SK-N-SH (cell line): ENCODE results near the gene LSM4. TPM values are rescaled to one million over a fixed set of nuclear protein-coding genes. Genes with fewer than 3 reads are reported as not detected.
A peak's percentile ranks its signal among the peaks of the same experiment; 100 is the strongest.
"Not testable (repeated sequence)": the region's sequence is repeated elsewhere in the genome, so short reads cannot be mapped to it uniquely, and the experiment has no call there.

Source experiments
- CTCF ChIA-PET: fragments of 300-600, 350-600 bp; formaldehyde crosslinking; extraction: SDS; loops from one replicate; lab custom pipeline; 2021; lab: Yijun Ruan, JAX
- POLR2A ChIA-PET: fragments of 350-600 bp; sonication (Branson Sonifier 250); formaldehyde crosslinking; extraction: SDS; loops from one replicate; lab custom pipeline; 2020; ENCODE audit warnings: antibody characterized with exemption, inconsistent platforms; lab: Yijun Ruan, JAX
- DNase-seq: peaks from one replicate; pipeline ENCODE4 v3.0.0; 2012
- H2AFZ ChIP-seq: fragments of 200-600 bp; sonication (generic); 2 replicates; pipeline ENCODE4 v1.8.1; 2016; ENCODE audit warnings: antibody characterized with exemption, mild to moderate bottlenecking, low read depth
- H3F3A ChIP-seq: fragments of 200-600 bp; sonication (generic); replicated peaks from 2 replicates; pipeline ENCODE3; 2016; ENCODE audit warnings: antibody characterized with exemption, mild to moderate bottlenecking; ENCODE audit not compliant: insufficient read depth
- H3K27ac ChIP-seq, 2 experiments: fragments of 200-500 bp in 1 of 2; fragments of 200-600 bp in 1 of 2; sonication (Bioruptor generic) in 1 of 2; sonication (generic), shearing (Covaris generic) in 1 of 2; 2 replicates each; pipeline versions ENCODE4 v1.5.1 to v1.6.1; 2014 to 2016; ENCODE audit warnings: low read depth in 2 of 2, inconsistent platforms in 1 of 2, low read length in 1 of 2, mild to moderate bottlenecking in 1 of 2, mixed read lengths in 1 of 2
- H3K27me3 ChIP-seq: fragments of 200-600 bp; sonication (generic), shearing (Covaris generic); 2 replicates; pipeline ENCODE4 v1.6.1; 2016; ENCODE audit warnings: mixed run types; ENCODE audit not compliant: insufficient read depth
- H3K36me3 ChIP-seq, 2 experiments: fragments of 200-500 bp in 1 of 2; fragments of 200-600 bp in 1 of 2; sonication (Bioruptor generic) in 1 of 2; sonication (generic) in 1 of 2; replicated peaks in 1 of 2; 2 replicates each; pipeline versions ENCODE3 to v1.5.1; 2014 to 2016; ENCODE audit warnings: low read length in 1 of 2, mild to moderate bottlenecking in 1 of 2; ENCODE audit not compliant: insufficient read depth in 2 of 2, control insufficient read depth in 1 of 2
- H3K4me1 ChIP-seq, 2 experiments: fragments of 200-500 bp in 1 of 2; fragments of 200-600 bp in 1 of 2; sonication (Bioruptor generic) in 1 of 2; sonication (generic), shearing (Covaris generic) in 1 of 2; 2 replicates each; pipeline versions ENCODE4 v1.5.1 to v1.6.1; 2014 to 2016; ENCODE audit warnings: low read depth in 1 of 2, low read length in 1 of 2, mixed run types in 1 of 2; ENCODE audit not compliant: insufficient read depth in 2 of 2, control insufficient read depth in 1 of 2
- H3K4me2 ChIP-seq: fragments of 200-600 bp; sonication (generic), shearing (Covaris generic); 2 replicates; pipeline ENCODE4 v1.6.1; 2017; ENCODE audit warnings: mixed run types
- H3K4me3 ChIP-seq, 2 experiments: fragments of 200-500 bp in 1 of 2; fragments of 200-600 bp in 1 of 2; sonication (Bioruptor generic) in 1 of 2; sonication (generic), shearing (Covaris generic) in 1 of 2; 2 replicates each; pipeline versions ENCODE4 v1.5.1 to v1.8.1; 2014 to 2016; ENCODE audit warnings: low read depth in 2 of 2, inconsistent platforms in 1 of 2, low read length in 1 of 2, mild to moderate bottlenecking in 1 of 2, mixed read lengths in 1 of 2, moderate library complexity in 1 of 2
- H3K79me2 ChIP-seq: fragments of 200-600 bp; sonication (generic); 2 replicates; pipeline ENCODE4 v1.8.1; 2017; ENCODE audit warnings: mild to moderate bottlenecking; ENCODE audit not compliant: insufficient read depth
- H3K9ac ChIP-seq: fragments of 200-600 bp; sonication (generic); 2 replicates; pipeline ENCODE4 v1.6.1; 2017; ENCODE audit warnings: mixed run types
- H3K9me2 ChIP-seq: fragments of 200-600 bp; sonication (generic); 2 replicates; pipeline ENCODE4 v1.6.1; 2017; ENCODE audit warnings: mixed run types
- H3K9me3 ChIP-seq: fragments of 200-600 bp; sonication (generic); 2 replicates; pipeline ENCODE4 v1.6.1; 2017; ENCODE audit warnings: mixed run types, mild to moderate bottlenecking, moderate library complexity
- H4K20me1 ChIP-seq: fragments of 200-600 bp; sonication (generic); 2 replicates; pipeline ENCODE4 v1.6.1; 2017; ENCODE audit warnings: mild to moderate bottlenecking, mixed run types; ENCODE audit not compliant: insufficient read depth
- GATA2 ChIP-seq: sonication (generic); formaldehyde crosslinking; IDR thresholded peaks from 2 replicates; pipeline ENCODE4 v1.5.0; 2020; ENCODE audit warnings: mild to moderate bottlenecking, missing genetic modification reagents
- WGBS: methylation state at CpG from one replicate; pipeline ENCODE4 v1.1.6; 2017; ENCODE audit warnings: low lambda C conversion rate; 5-methylcytosine and 5-hydroxymethylcytosine counted together
- polyA plus RNA-seq, 3 experiments: library from polyadenylated mRNA; depleted of rRNA; stranded (reverse); fragments of >200 nt; gene quantifications; 2 replicates each; pipeline ENCODE4 v1.2.3, GENCODE V29; 2012
- TF ChIP-seq, protein P1 (sequence below): IDR thresholded peaks from 2 replicates; pipeline ENCODE4; 2012
- TF ChIP-seq, protein P2 (sequence below): IDR thresholded peaks from 2 replicates; pipeline ENCODE4 v1.6.1; 2012; ENCODE audit warnings: mild to moderate bottlenecking, low read depth, low read length, moderate library complexity

Gene LSM4
- polyA plus RNA-seq, 1 of the 3 experiments (the other 2 are of a cell fraction) = 277 TPM

DNA sequence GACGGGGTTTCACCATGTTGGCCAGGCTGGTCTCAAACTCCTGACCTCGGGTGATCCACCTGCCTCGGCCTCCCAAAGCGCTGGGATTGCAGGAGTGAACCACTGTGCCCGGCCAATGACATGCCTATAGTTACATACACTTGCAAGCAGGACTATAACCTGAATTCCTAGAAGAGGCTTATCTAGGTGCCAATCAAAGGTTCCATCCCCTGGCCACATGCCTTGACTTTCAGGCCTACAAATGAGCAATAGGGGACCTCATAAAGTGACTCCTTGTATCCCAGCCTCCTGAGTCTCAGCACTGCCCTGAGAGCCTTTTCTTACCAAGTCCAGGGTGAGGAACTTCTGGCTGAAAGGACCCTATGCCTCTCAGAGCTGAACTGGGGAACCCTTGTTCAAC lies 3.9 kb upstream of the LSM4 start:
- no peaks in the 10 kb centered on the region for H3K27me3 ChIP-seq
- POLR2A ChIA-PET = no interaction called here
- H3K27ac ChIP-seq = no peak overlapping the region
- peaks cover 10% of the 10 kb centered on the region for H3K79me2 ChIP-seq
- H3K9me2 ChIP-seq = no peaks in the 10 kb centered on the region
- H3K4me2 ChIP-seq = no peak overlapping the region
- no peak overlapping the region for H3K9ac ChIP-seq
- no peaks in the 10 kb centered on the region for H3K9me3 ChIP-seq
- peaks cover 18% of the 10 kb centered on the region for H3F3A ChIP-seq
- no peaks in the 10 kb centered on the region for H4K20me1 ChIP-seq
- no peak overlapping the region; the same call in 1 of the 2 replicates for H2AFZ ChIP-seq
- H3K36me3 ChIP-seq = no peaks in the 10 kb centered on the region
- WGBS = 73% methylated on average over 3 of the region's 5 CpGs
- DNase-seq = no peak
- H3K4me1 ChIP-seq = peaks cover 18 to 19% of the 10 kb centered on the region in 2 experiments; a peak in 3 of 4 replicates
- no peak overlapping the region for H3K4me3 ChIP-seq
- TF ChIP-seq, protein P1, sequence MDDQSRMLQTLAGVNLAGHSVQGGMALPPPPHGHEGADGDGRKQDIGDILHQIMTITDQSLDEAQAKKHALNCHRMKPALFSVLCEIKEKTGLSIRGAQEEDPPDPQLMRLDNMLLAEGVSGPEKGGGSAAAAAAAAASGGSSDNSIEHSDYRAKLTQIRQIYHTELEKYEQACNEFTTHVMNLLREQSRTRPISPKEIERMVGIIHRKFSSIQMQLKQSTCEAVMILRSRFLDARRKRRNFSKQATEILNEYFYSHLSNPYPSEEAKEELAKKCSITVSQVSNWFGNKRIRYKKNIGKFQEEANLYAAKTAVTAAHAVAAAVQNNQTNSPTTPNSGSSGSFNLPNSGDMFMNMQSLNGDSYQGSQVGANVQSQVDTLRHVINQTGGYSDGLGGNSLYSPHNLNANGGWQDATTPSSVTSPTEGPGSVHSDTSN = no peak
- no peak for TF ChIP-seq GATA2 (CRISPR knock-in tag)
- TF ChIP-seq, protein P2, sequence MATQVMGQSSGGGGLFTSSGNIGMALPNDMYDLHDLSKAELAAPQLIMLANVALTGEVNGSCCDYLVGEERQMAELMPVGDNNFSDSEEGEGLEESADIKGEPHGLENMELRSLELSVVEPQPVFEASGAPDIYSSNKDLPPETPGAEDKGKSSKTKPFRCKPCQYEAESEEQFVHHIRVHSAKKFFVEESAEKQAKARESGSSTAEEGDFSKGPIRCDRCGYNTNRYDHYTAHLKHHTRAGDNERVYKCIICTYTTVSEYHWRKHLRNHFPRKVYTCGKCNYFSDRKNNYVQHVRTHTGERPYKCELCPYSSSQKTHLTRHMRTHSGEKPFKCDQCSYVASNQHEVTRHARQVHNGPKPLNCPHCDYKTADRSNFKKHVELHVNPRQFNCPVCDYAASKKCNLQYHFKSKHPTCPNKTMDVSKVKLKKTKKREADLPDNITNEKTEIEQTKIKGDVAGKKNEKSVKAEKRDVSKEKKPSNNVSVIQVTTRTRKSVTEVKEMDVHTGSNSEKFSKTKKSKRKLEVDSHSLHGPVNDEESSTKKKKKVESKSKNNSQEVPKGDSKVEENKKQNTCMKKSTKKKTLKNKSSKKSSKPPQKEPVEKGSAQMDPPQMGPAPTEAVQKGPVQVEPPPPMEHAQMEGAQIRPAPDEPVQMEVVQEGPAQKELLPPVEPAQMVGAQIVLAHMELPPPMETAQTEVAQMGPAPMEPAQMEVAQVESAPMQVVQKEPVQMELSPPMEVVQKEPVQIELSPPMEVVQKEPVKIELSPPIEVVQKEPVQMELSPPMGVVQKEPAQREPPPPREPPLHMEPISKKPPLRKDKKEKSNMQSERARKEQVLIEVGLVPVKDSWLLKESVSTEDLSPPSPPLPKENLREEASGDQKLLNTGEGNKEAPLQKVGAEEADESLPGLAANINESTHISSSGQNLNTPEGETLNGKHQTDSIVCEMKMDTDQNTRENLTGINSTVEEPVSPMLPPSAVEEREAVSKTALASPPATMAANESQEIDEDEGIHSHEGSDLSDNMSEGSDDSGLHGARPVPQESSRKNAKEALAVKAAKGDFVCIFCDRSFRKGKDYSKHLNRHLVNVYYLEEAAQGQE = no peak
- CTCF ChIA-PET = interaction anchor here (1.5 to 7.7 kb wide), 3 partner anchors 12 to 61 kb away, joined by 3 to 216 read pairs (median 7); partner anchors contain the start of genes IQCN and JUND

DNA sequence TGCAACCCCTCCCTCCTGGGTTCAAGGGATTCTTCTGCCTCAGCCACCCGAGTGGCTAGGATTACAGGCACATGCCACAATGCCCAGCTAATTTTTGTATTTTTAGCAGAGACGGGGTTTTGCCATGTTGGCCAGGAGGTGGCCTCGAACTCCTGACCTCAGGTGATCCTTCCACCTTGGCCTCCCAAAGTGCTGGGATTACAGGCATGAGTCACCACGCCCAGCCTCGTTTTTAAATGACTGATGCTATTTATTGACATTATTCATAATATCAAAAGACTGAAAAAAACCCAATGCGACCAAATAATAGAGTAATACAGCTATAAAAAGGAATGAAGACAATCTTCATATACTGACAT lies 1.5 kb upstream of the LSM4 start:
- peak overlapping the region; percentile 89; the same call in 1 of the 2 replicates for H2AFZ ChIP-seq
- H3K4me2 ChIP-seq, H3K27me3 ChIP-seq, H3K36me3 ChIP-seq, H3K9me3 ChIP-seq, DNase-seq, H4K20me1 ChIP-seq, H3K4me3 ChIP-seq, H3K9me2 ChIP-seq: not testable (repeated sequence)
- 0 out of 2 replicates have a peak overlapping the region, but pooled peaks have one; percentile 68 for H3K9ac ChIP-seq
- H3K27ac ChIP-seq = peak overlapping the region in 1 of 2 experiments; percentile 88; a peak in 3 of 4 replicates
- H3K4me1 ChIP-seq = peaks cover 25 to 26% of the 10 kb centered on the region in 2 experiments; a peak in 3 of 4 replicates
- H3K79me2 ChIP-seq = peaks cover 35% of the 10 kb centered on the region
- WGBS = 72% methylated on average over 6 of the region's 6 CpGs
- ChIA-PET CTCF (interaction anchor here (0.7 to 7.7 kb wide), 3 partner anchors 15 to 47 kb away, joined by 3 to 216 read pairs (median 3); partner anchors contain the start of genes IQCN and JUND), POLR2A (interaction anchor here (0.9 to 1.0 kb wide), 2 partner anchors 43 to 44 kb away, joined by 3 to 5 read pairs; partner anchors contain the start of gene JUND)
- H3F3A ChIP-seq = peaks cover 18% of the 10 kb centered on the region
